GM12878 (cell line): ENCODE data around the gene PCID2. TPM values are rescaled to one million over a fixed set of nuclear protein-coding genes. Genes with fewer than 3 reads are reported as not detected.

Source experiments
- ATAC-seq: fragments of 200-7000 bp; cut with Tn5 transposase; 3 replicates; pipeline ENCODE4 v1.9.1; 2020; ENCODE audit warnings: mild to moderate bottlenecking, moderate library complexity
- BruUV-seq: library from RNA; stranded (reverse); fragments of 400-500 nt; replicated peaks from 2 replicates; lab custom pipeline; 2021; lab: Mats Ljungman, UMichigan
- CTCF ChIA-PET: fragments of 300-600 bp; sonication (Branson Sonifier 250); formaldehyde crosslinking; extraction: SDS; loops from one replicate; lab custom pipeline; 2021; ENCODE audit warnings: inconsistent platforms; lab: Yijun Ruan, JAX
- POLR2A ChIA-PET: fragments of 350-600 bp; formaldehyde crosslinking; extraction: SDS; loops from one replicate; lab custom pipeline; 2021; ENCODE audit warnings: inconsistent platforms; lab: Charles Lee
- RAD21 ChIA-PET: fragments of 300-600 bp; sonication (Branson Sonifier 250); formaldehyde crosslinking; loops from one replicate; lab custom pipeline; 2023; ENCODE audit warnings: antibody characterized with exemption; ENCODE audit not compliant: unreplicated experiment; lab: Charles Lee
- SMC1A ChIA-PET: fragments of 300-600 bp; sonication (Branson Sonifier 250); formaldehyde crosslinking; loops from one replicate; lab custom pipeline; 2023; ENCODE audit not compliant: unreplicated experiment, uncharacterized antibody; lab: Charles Lee
- DNase-seq: peaks from one replicate; pipeline ENCODE4 v3.0.0-alpha.2; 2011; ENCODE audit warnings: low read depth, low spot score
- FAIRE-seq: peaks from 3 replicates; lab custom pipeline; 2011; peaks lifted over from hg19 to GRCh38; lab: Jason Lieb, UNC
- H2AFZ ChIP-seq: 2 replicates; pipeline ENCODE4 v1.6.0; 2011; ENCODE audit warnings: low read depth, low read length, control low read depth; ENCODE audit not compliant: control insufficient read depth
- H3K27ac ChIP-seq: 2 replicates; pipeline ENCODE4 v1.5.1; 2011; ENCODE audit warnings: control low read depth; ENCODE audit not compliant: control insufficient read depth, insufficient read depth
- H3K27me3 ChIP-seq, 2 experiments: replicated peaks in 1 of 2; 2 replicates each; pipeline versions ENCODE4 v1.6.0 to v1.6.1; 2011; ENCODE audit warnings: low read length in 1 of 2; ENCODE audit not compliant: control insufficient read depth in 2 of 2, insufficient read depth in 2 of 2
- H3K36me3 ChIP-seq, 2 experiments: 2 replicates each; pipeline ENCODE4 v1.5.1; 2011; ENCODE audit warnings: low read length in 1 of 2; ENCODE audit not compliant: control insufficient read depth in 2 of 2, insufficient read depth in 2 of 2
- H3K4me1 ChIP-seq: 2 replicates; pipeline ENCODE4 v1.6.1; 2011; ENCODE audit warnings: mild to moderate bottlenecking, low read length, moderate library complexity, mixed read lengths; ENCODE audit not compliant: control insufficient read depth, insufficient read depth
- H3K4me2 ChIP-seq: 2 replicates; pipeline ENCODE4 v1.6.0; 2011; ENCODE audit warnings: control low read depth; ENCODE audit not compliant: control insufficient read depth, insufficient read depth
- H3K4me3 ChIP-seq: fragments of 200-600 bp; sonication (generic); 2 replicates; pipeline ENCODE4 v1.5.1; 2016
- H3K79me2 ChIP-seq: 2 replicates; pipeline ENCODE4 v1.6.0; 2011; ENCODE audit warnings: low read length; ENCODE audit not compliant: control insufficient read depth, insufficient read depth
- H3K9ac ChIP-seq: 2 replicates; pipeline ENCODE4 v1.8.0; 2011; ENCODE audit warnings: low read length, control low read depth, mixed read lengths; ENCODE audit not compliant: control insufficient read depth, insufficient read depth
- H3K9me3 ChIP-seq: replicated peaks from 3 replicates; pipeline ENCODE4 v1.5.1; 2011; ENCODE audit warnings: mild to moderate bottlenecking, low read length; ENCODE audit not compliant: control insufficient read depth, insufficient read depth
- H4K20me1 ChIP-seq: 2 replicates; pipeline ENCODE4 v1.6.0; 2011; ENCODE audit not compliant: control insufficient read depth, insufficient read depth
- ATF7 ChIP-seq: fragments of 450-650 bp; IDR thresholded peaks from 2 replicates; pipeline ENCODE4 v1.6.1; 2016; ENCODE audit warnings: low read depth, mild to moderate bottlenecking
- FOS ChIP-seq: IDR thresholded peaks from 3 replicates; pipeline ENCODE4 v1.6.1; 2011; ENCODE audit warnings: borderline replicate concordance; ENCODE audit not compliant: insufficient read length; ENCODE audit errors: extremely low read depth
- IKZF2 ChIP-seq, 2 experiments: fragments of 450-650 bp; IDR thresholded peaks; 2 replicates each; pipeline ENCODE4 v1.6.1; 2017; ENCODE audit warnings: mild to moderate bottlenecking in 2 of 2, moderate library complexity in 2 of 2
- MEF2A ChIP-seq: IDR thresholded peaks from 2 replicates; pipeline ENCODE4 v1.6.1; 2011; ENCODE audit warnings: low read depth, mild to moderate bottlenecking, low read length, moderate library complexity; ENCODE audit not compliant: insufficient read depth
- MEF2B ChIP-seq: fragments of 450-650 bp; IDR thresholded peaks from 2 replicates; pipeline ENCODE4 v1.6.1; 2018; ENCODE audit warnings: mild to moderate bottlenecking, moderate library complexity; ENCODE audit not compliant: partially characterized antibody, poor library complexity, severe bottlenecking
- SPI1 ChIP-seq: IDR thresholded peaks from 2 replicates; pipeline ENCODE4 v1.6.1; 2011; ENCODE audit warnings: low read depth, mild to moderate bottlenecking, low read length, moderate library complexity, borderline replicate concordance; ENCODE audit not compliant: insufficient read depth
- SUPT20H ChIP-seq: IDR thresholded peaks from 2 replicates; pipeline ENCODE4 v1.6.1; 2011; ENCODE audit warnings: low read depth, mild to moderate bottlenecking, low read length, moderate library complexity, borderline replicate concordance; ENCODE audit not compliant: control insufficient read depth
- TCF7 ChIP-seq: IDR thresholded peaks from 2 replicates; pipeline ENCODE4 v1.6.1; 2014; ENCODE audit warnings: antibody characterized with exemption, borderline replicate concordance
- WRNIP1 ChIP-seq: IDR thresholded peaks from 2 replicates; pipeline ENCODE4 v1.6.1; 2011; ENCODE audit warnings: low read depth, low read length, improper control_type of control experiment, borderline replicate concordance
- ZNF207 ChIP-seq: fragments of 450-650 bp; IDR thresholded peaks from 2 replicates; pipeline ENCODE4 v1.6.1; 2014; ENCODE audit warnings: antibody characterized with exemption, mild to moderate bottlenecking, borderline replicate concordance
- WGBS: methylation state at CpG from one replicate; pipeline ENCODE4 v1.1.6; 2016; ENCODE audit warnings: low lambda C conversion rate; ENCODE audit not compliant: insufficient replicate concordance, insufficient coverage; ENCODE audit errors: missing lambda C conversion rate; 5-methylcytosine and 5-hydroxymethylcytosine counted together
- in situ Hi-C: fragments of 300-500 bp; cut with MboI; formaldehyde crosslinking; loops from 9 replicates; pipeline ENCODE4 v1.14.3; 2018; ENCODE audit warnings: mixed read lengths
- intact Hi-C: fragments of 100-400 bp; cut with micrococcal nuclease; formaldehyde crosslinking; loops from one replicate; pipeline ENCODE4 v1.14.2; 2022; ENCODE audit not compliant: unreplicated experiment
- polyA plus RNA-seq, 11 experiments: library from polyadenylated mRNA; depleted of rRNA in 4 of 11; unstranded in 6 of 11; stranded (reverse) in 5 of 11; fragments of >200 nt; fragmentation: Nextera tagmentation in 4 of 11; fragmentation: Illumina TruSeq in 1 of 11; extraction: Ambion mirVana in 4 of 11; extraction: Trizol in 1 of 11; gene quantifications; 1 replicate in 1 of 11; 2 replicates in 10 of 11; pipeline versions ENCODE4 v1.2.1 to v1.2.3, GENCODE V29; 2011 to 2016; ENCODE audit warnings: inconsistent platforms in 2 of 11, missing spikeins in 2 of 11, low read depth in 1 of 11
- total RNA-seq, 4 experiments: library from RNA; depleted of rRNA in 3 of 4; stranded (reverse); fragments of >200 nt in 3 of 4; fragmentation: Illumina TruSeq in 1 of 4; extraction: Trizol in 1 of 4; gene quantifications; 2 replicates each; pipeline versions ENCODE4 v1.2.1 to v1.2.3, GENCODE V29; 2013 to 2021

Gene PCID2
- total and polyA plus RNA-seq, 10 of the 15 experiments (the other 5 are each of a cell fraction or from before 2014, with no cell fraction given) = 37.0 to 98.1 (median 58.3) TPM

DNA sequence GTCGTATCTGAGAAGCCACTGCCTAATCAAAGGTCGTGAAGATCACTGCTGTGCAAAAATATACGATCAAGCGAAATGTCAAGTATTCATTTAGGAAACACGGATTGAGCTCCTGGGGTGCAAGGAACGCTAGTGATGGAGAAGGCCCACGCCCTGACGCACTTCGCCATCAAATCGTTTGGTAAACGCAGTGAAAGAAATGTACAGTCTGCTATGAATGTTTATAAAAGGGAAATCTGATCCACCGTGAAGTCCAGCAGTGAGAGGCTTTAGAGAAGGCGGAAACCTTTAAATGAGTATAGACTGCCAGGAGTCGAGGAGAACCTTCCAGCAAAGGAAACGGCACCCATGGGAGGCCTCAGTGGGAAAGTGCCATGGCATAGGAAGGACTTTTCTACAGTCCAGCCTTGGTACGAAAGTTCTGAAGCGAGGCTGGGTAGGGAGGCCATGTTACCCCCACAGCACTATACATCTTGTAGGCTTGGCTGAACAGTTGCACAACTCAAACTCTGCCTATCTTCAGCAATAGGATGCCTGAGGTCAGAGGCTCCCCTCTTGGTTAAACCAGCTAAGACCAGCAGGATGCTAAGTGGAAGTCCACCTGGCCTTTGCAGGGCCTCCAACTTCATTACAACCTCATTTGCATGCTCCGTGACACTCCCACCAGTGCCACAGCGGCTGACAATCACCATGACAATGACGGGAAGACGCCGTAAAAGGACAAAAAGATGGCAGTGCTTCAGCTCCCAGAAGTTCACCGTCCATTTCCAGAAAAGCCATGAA, 20.4 kb downstream of the PCID2 start:
- intact Hi-C loops = no loop called here
- H3K36me3 ChIP-seq = peaks cover 3 to 26% of the 10 kb centered on the region in 2 experiments
- ATAC-seq = no peak
- no peak overlapping the region for H3K9ac ChIP-seq
- ChIA-PET CTCF (no interaction called here), POLR2A (no interaction called here), SMC1A (no interaction called here), RAD21 (no interaction called here)
- no peaks in the 10 kb centered on the region; the same call in 1 of the 2 replicates for H3K79me2 ChIP-seq
- H3K4me1 ChIP-seq = peaks cover 13% of the 10 kb centered on the region
- FAIRE-seq = no peak
- WGBS = 98% methylated on average over 23 of the region's 23 CpGs
- H3K27ac ChIP-seq = no peak overlapping the region
- no peaks in the 10 kb centered on the region for H3K27me3 ChIP-seq
- no peak overlapping the region for H2AFZ ChIP-seq
- H3K9me3 ChIP-seq = peaks cover 13% of the 10 kb centered on the region; the same call in 2 of the 3 replicates
- no peak for TF ChIP-seq MEF2B
- no peak for TF ChIP-seq TCF7
- TF ChIP-seq ZNF207 = no peak
- TF ChIP-seq MEF2A = no peak
- no peak for TF ChIP-seq IKZF2 (IDR thresholded peaks at IDR 0.05)
- no peak for TF ChIP-seq FOS
- TF ChIP-seq SPI1 = no peak
- no peak for TF ChIP-seq WRNIP1
- TF ChIP-seq ATF7 = no peak
- TF ChIP-seq SUPT20H = no peak
- no TSS peak for BruUV-seq
- H3K4me3 ChIP-seq = no peak overlapping the region
- H3K4me2 ChIP-seq = no peak overlapping the region
- no peak for DNase-seq
- in situ Hi-C loops = no loop called here
- H4K20me1 ChIP-seq = no peaks in the 10 kb centered on the region
